Kidney epithelial cell (primary cell): ENCODE measurements around the gene MCC. TPM values are rescaled to one million over a fixed set of nuclear protein-coding genes. Genes with fewer than 3 reads are reported as not detected.
"Not testable (repeated sequence)": the region's sequence is repeated elsewhere in the genome, so short reads cannot be mapped to it uniquely, and the experiment has no call there.

Source experiments
- DNase-seq: peaks from one replicate; pipeline ENCODE4 v3.0.0-alpha.2; 2010; ENCODE audit warnings: low read depth
- H3K27me3 ChIP-seq: 2 replicates; pipeline ENCODE4 v1.6.0; 2011; ENCODE audit warnings: low read length; ENCODE audit not compliant: control insufficient read depth, insufficient read depth
- H3K36me3 ChIP-seq: 2 replicates; pipeline ENCODE4 v1.5.1; 2011; ENCODE audit warnings: low read length; ENCODE audit not compliant: control insufficient read depth, insufficient read depth
- H3K4me3 ChIP-seq: 2 replicates; pipeline ENCODE4 v1.5.1; 2011; ENCODE audit warnings: low read depth, mild to moderate bottlenecking, control low read depth, low read length
- total RNA-seq: library from RNA; depleted of rRNA; stranded (reverse); fragments of >200 nt; gene quantifications from 2 replicates; pipeline ENCODE4 v1.2.3, GENCODE V29; 2015
- TF ChIP-seq, protein P1 (sequence below): IDR thresholded peaks from 2 replicates; pipeline ENCODE4 v1.5.1; 2011; ENCODE audit warnings: mild to moderate bottlenecking, moderate library complexity, low read length, control low read depth, inconsistent platforms; ENCODE audit not compliant: insufficient read depth, poor library complexity, severe bottlenecking

The MCC gene
- total RNA-seq, 1 donor from 2014 or later: 16.7 TPM

GRCh38 chr5:113421693-113422092 is 66.6 kb downstream of the MCC start:
- no peak overlapping the region for H3K4me3 ChIP-seq
- no peaks in the 10 kb centered on the region for H3K36me3 ChIP-seq
- TF ChIP-seq, protein P1, sequence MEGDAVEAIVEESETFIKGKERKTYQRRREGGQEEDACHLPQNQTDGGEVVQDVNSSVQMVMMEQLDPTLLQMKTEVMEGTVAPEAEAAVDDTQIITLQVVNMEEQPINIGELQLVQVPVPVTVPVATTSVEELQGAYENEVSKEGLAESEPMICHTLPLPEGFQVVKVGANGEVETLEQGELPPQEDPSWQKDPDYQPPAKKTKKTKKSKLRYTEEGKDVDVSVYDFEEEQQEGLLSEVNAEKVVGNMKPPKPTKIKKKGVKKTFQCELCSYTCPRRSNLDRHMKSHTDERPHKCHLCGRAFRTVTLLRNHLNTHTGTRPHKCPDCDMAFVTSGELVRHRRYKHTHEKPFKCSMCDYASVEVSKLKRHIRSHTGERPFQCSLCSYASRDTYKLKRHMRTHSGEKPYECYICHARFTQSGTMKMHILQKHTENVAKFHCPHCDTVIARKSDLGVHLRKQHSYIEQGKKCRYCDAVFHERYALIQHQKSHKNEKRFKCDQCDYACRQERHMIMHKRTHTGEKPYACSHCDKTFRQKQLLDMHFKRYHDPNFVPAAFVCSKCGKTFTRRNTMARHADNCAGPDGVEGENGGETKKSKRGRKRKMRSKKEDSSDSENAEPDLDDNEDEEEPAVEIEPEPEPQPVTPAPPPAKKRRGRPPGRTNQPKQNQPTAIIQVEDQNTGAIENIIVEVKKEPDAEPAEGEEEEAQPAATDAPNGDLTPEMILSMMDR: no peak
- no peak for DNase-seq
- H3K27me3 ChIP-seq: no peaks in the 10 kb centered on the region

- H3K4me3 ChIP-seq: no peak overlapping the region
- no peaks in the 10 kb centered on the region for H3K36me3 ChIP-seq
- TF ChIP-seq, protein P1: no peak
- no peak for DNase-seq
- no peaks in the 10 kb centered on the region for H3K27me3 ChIP-seq
Measured at GRCh38 chr5:113405530-113405929, 82.7 kb downstream of the MCC start.

DNA sequence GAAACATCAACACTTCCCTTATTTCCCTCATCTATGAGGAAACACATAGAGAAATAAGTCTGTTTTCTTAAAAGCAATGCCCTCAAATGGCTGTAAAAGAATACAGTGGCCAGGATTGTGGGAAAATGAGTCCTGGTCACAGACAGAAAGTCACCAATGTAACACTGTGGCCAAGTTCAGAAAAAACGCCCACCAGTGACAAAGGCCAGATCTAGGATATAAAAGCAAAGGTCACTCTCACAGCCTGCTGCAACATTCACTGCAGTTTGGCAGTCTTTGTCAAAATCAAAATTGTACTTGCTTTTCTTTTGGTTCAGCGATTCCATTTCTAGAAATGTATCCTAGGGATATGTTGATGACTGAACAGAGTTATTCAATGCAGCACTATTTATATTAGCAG is 84.0 kb downstream of the MCC start:
- TF ChIP-seq, protein P1: no peak
- no peak for DNase-seq
- no peaks in the 10 kb centered on the region for H3K27me3 ChIP-seq
- H3K4me3 ChIP-seq: no peak overlapping the region
- no peaks in the 10 kb centered on the region for H3K36me3 ChIP-seq

- not testable (repeated sequence) for H3K4me3 ChIP-seq, DNase-seq, H3K27me3 ChIP-seq, H3K36me3 ChIP-seq
Measured at GRCh38 chr5:113397986-113398385, 90.3 kb downstream of the MCC start.

DNA sequence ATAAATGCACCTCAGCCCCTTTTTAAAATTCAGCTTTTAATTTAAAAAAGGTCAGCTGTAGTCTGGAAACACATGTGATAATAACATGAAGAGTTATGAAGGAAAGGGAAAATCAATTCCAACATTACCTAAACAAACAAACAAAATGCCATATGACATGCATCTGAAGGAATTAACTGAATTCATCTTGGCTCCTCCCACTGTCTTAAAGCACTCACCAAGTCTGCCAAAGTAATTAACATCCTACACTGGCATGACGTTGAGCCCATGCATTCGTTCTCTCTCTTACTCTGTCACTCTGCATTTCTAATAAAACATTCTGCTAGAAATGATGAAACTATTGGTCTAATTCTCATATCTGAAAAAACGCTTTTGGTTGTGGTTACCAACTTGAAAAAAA is 91.2 kb downstream of the MCC start:
- H3K27me3 ChIP-seq: no peaks in the 10 kb centered on the region
- TF ChIP-seq, protein P1: no peak
- no peak overlapping the region for H3K4me3 ChIP-seq
- DNase-seq: no peak
- no peaks in the 10 kb centered on the region for H3K36me3 ChIP-seq

GRCh38 chr5:113394658-113395057 is 93.6 kb downstream of the MCC start:
- TF ChIP-seq, protein P1: no peak
- no peaks in the 10 kb centered on the region for H3K27me3 ChIP-seq
- DNase-seq: no peak
- H3K36me3 ChIP-seq: no peaks in the 10 kb centered on the region
- no peak overlapping the region for H3K4me3 ChIP-seq
